GM12874 (cell line): ENCODE measurements around the gene GPATCH4.

Experiments used
- TF ChIP-seq, protein P1 (sequence below): IDR thresholded peaks from 2 replicates; pipeline ENCODE4 v1.5.1; 2011; ENCODE audit warnings: low read depth, mild to moderate bottlenecking, control low read depth, low read length, moderate library complexity; ENCODE audit not compliant: insufficient read depth

GPATCH4 gene

DNA sequence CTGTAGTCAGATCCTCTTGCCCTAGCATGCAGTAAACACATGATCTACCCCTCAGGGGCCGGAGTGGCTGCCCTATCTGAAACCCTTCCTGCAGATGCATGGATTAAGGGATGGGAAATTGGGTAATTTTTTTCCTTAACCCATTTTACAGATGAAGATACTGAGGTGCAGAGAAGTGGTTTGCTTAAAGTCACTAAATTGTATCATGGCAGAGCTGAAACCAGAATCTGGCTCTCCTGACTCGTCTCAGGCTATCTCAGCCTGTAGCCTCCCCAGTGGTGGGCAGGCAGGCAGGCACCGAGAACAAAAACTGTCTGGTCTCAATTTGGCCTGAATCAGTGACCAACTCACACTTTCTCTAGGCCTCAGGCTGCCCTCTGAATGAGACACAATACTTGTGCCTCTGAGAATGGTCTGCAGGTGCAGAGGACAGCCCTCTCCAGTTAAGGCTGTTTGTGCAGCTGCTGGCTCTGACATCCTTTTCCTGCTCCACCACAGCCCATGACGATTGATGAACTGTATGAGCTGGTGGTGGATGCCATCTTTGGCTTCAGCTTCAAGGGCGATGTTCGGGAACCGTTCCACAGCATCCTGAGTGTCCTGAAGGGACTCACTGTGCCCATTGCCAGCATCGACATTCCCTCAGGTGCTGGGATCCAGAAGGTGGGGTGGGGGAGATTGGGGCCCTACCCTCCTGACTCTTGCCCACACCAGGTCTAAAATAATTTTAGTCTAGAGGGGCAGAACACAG lies 8.2 kb downstream of the GPATCH4 start:
- TF ChIP-seq, protein P1, sequence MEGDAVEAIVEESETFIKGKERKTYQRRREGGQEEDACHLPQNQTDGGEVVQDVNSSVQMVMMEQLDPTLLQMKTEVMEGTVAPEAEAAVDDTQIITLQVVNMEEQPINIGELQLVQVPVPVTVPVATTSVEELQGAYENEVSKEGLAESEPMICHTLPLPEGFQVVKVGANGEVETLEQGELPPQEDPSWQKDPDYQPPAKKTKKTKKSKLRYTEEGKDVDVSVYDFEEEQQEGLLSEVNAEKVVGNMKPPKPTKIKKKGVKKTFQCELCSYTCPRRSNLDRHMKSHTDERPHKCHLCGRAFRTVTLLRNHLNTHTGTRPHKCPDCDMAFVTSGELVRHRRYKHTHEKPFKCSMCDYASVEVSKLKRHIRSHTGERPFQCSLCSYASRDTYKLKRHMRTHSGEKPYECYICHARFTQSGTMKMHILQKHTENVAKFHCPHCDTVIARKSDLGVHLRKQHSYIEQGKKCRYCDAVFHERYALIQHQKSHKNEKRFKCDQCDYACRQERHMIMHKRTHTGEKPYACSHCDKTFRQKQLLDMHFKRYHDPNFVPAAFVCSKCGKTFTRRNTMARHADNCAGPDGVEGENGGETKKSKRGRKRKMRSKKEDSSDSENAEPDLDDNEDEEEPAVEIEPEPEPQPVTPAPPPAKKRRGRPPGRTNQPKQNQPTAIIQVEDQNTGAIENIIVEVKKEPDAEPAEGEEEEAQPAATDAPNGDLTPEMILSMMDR: no peak

DNA sequence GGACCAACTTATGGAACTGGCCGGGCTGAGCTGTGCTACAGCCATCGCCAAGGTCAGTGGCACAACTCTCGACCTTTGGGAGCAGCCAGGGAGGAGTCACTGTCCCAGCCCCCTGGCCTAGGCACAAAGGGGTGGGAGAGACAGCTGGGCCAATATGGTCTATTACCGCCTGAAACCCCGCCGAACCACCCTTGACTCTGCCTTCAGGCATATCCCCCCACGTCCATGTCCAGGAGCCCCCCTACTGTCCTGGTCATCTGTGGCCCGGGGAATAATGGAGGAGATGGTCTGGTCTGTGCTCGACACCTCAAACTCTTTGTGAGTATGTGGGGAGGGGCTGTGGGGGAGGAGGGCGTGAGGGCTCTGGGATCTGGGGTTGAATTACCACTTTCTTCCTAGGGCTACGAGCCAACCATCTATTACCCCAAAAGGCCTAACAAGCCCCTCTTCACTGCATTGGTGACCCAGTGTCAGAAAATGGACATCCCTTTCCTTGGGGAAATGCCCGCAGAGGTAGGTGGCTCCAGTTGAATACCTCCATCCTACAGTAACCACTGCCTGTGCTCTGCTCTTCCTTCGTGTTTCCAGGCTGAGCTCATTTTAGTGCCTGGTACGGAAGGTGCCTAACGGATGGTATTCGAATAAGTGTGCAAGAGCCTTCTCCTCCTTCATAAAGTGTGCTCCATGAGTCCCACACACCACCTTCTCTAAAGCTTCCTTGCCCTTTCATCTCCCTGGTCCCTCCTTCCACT lies 8.9 kb downstream of the GPATCH4 start:
- TF ChIP-seq, protein P1: no peak

DNA sequence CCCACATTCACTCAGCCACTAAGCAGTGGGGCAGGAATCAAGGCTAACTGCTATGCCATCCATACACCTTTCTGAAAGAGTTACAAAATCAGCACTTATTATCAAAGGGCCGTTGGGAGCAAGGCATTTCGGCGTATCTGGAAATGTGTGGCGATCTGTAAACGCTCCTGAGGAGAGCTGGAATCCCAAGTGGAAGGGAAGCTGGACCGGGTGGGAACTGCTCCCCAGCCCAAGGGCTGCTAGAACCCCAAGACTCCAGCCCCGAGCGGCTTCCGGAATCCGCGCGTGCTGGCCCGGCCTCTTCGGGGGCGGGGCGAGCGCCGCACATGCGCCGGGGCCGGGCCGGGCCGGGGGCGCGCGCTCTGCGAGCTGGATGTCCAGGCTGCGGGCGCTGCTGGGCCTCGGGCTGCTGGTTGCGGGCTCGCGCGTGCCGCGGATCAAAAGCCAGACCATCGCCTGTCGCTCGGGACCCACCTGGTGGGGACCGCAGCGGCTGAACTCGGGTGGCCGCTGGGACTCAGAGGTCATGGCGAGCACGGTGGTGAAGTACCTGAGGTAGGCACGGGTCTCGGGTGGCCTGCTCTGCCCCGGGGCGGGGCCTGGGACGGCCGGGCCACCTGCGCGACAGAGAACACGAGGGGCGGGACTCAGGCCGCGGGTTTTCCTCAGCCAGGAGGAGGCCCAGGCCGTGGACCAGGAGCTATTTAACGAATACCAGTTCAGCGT lies 9.7 kb downstream of the GPATCH4 start, which contains the start of gene NAXE:
TSS of gene NAXE (plus strand) at position 345 of the 726 bp plus-strand sequence. CDS start at position 374, 29 bp downstream.
- TF ChIP-seq, protein P1: no peak

DNA sequence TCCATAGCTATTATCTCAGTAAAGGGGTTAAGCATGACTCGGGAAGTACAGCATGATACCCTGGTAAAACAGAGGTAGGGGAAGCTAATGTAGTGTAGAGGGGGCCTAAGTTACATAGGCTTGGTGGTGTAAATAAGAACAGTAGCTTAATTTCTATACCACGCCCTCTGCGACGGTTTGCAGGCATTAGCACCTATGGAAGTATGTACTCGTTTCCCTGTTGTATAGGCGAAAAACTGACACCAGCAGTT lies 10.2 kb downstream of the GPATCH4 start:
- TF ChIP-seq, protein P1: no peak

DNA sequence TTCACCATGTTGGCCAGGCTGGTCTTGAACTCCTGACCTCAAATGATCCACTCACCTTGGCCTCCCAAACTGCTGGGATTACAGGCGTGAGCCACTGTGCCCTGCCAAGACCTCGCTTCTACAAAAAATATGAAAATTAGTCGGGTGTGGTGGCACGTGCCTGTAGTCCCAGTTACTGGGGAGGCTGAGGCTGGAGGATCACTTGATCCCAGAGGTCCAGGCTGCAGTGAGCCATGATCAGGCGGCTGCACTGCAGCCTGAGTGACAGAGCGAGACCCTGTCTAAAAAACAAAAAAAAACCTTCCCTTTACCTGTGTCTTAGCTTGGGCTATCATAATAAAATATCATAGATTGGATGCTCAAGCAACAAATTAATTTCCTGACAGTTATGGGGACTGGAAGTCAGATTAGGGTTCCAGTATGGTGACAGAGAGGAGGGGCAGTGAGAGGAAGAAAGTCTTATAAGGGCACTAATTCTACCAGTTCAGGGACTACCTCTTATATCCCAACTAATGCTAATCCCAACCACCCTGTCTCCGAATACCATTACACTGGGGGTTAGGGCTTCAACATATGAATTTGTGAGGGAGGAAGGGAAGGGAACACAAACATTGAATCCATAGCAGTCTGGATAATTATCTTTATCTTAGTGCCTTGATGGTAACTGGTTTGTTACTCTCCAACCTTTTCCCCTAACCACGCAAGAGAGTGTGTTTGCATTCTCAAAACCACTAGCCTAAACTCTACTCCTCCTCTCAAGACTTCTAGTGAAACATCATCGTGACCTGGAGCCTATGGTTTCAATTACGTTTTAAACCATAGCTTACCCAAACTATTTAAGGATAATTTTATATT lies 10.7 kb downstream of the GPATCH4 start:
- TF ChIP-seq, protein P1: no peak

DNA sequence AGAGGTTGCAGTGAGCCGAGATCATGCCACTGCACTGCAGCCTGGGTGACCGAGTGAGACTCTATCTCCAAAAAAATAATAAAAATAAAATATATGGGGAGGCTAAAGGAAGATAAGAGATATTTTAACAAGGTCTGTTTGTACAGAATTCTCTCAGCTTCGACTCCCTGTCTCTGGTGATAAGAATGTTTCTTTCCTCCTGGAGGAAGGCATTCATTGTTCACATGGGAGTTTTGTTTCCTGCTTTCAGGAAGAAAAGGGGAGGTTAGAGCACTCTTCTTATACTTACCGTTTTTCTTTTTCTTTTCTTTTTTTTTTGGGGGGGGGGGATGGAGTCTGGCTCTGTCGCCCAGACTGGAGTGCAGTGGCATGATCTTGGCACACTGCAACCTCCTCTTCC lies 11.7 kb downstream of the GPATCH4 start:
- TF ChIP-seq, protein P1: no peak
